Central memory CD4-positive, alpha-beta T cell (primary cell): Measurements from ENCODE around the gene FTSJ3.
A peak's percentile ranks its signal among the peaks of the same experiment; 100 is the strongest.

Experiments used
- DNase-seq: peaks from one replicate; pipeline ENCODE4 v3.0.0; 2022

FTSJ3 gene

GRCh38 chr17:63842540-63843386 lies 15.3 kb upstream of the FTSJ3 start, which contains the start of gene SMARCD2:
Gene SMARCD2, minus strand, starts transcription at chr17:63842685. Its CDS starts 11 bp downstream, at chr17:63842674.
- DNase-seq = peak; percentile 97

- DNase-seq = no peak
Measured at GRCh38 chr17:63842173-63842539, 14.7 kb upstream of the FTSJ3 start.

- DNase-seq = no peak
Measured at GRCh38 chr17:63841350-63842172, 14.1 kb upstream of the FTSJ3 start.

- DNase-seq = no peak
Measured at GRCh38 chr17:63840591-63841349, 13.3 kb upstream of the FTSJ3 start.

GRCh38 chr17:63838631-63839171 lies 11.2 kb upstream of the FTSJ3 start:
- no peak for DNase-seq

- DNase-seq = no peak
Measured at GRCh38 chr17:63837962-63838600, 10.6 kb upstream of the FTSJ3 start.

GRCh38 chr17:63837480-63837879 lies 10.0 kb upstream of the FTSJ3 start:
- no peak for DNase-seq

- DNase-seq = no peak
Measured at GRCh38 chr17:63836811-63837210, 9.3 kb upstream of the FTSJ3 start.

GRCh38 chr17:63835167-63835720 lies 7.8 kb upstream of the FTSJ3 start:
- no peak for DNase-seq

- peak; percentile 65 for DNase-seq
Measured at GRCh38 chr17:63834431-63835166, 7.1 kb upstream of the FTSJ3 start.

GRCh38 chr17:63833741-63834373 lies 6.4 kb upstream of the FTSJ3 start:
- no peak for DNase-seq

- DNase-seq = no peak
Measured at GRCh38 chr17:63833026-63833740, 5.7 kb upstream of the FTSJ3 start.

- no peak for DNase-seq
Measured at GRCh38 chr17:63832455-63832854, 5.0 kb upstream of the FTSJ3 start.

- no peak for DNase-seq
Measured at GRCh38 chr17:63832014-63832413, 4.6 kb upstream of the FTSJ3 start.

- DNase-seq = no peak
Measured at GRCh38 chr17:63831505-63831904, 4.0 kb upstream of the FTSJ3 start.

GRCh38 chr17:63830904-63831491 lies 3.5 kb upstream of the FTSJ3 start:
- DNase-seq = no peak

- DNase-seq = no peak
Measured at GRCh38 chr17:63830278-63830677, 2.8 kb upstream of the FTSJ3 start.

- DNase-seq = no peak
Measured at GRCh38 chr17:63828936-63829335, 1.5 kb upstream of the FTSJ3 start.

- no peak for DNase-seq
Measured at GRCh38 chr17:63827801-63828221, 348 bp upstream of the FTSJ3 start.
